Dedifferentiated amniotic fluid mesenchymal stem cell (primary cell): Measurements from ENCODE around the gene TPO.
"Not testable (repeated sequence)": the region's sequence is repeated elsewhere in the genome, so short reads cannot be mapped to it uniquely, and the experiment has no call there.

ENCODE experiments used
- DNase-seq: peaks from one replicate; pipeline ENCODE4 v3.0.0-alpha.2; 2016; ENCODE audit errors: extremely low spot score

Gene TPO

DNA sequence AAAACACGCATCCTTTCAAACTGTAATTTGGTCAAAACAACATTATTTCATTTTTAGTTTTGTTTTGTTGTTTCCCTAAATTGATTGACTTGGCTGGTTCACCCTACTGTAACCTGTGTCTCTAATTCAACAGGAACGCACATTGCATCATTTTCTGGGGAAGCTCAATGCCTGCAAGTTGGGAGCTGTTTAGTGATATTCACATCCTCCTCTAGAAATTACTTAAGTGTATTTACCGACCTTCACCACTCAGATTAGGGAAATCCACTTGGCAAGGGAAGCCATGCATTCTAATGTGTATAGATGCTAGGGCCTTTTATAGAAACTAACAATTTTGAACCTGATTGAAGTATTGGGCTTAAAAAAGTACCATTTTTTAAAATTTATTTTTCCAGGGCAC is 7.3 kb upstream of the TPO start:
- no peak for DNase-seq

- DNase-seq = no peak
These were observed 6.8 kb upstream of the TPO start for GRCh38 chr2:1406434-1406833.

- no peak for DNase-seq
These were observed 5.2 kb upstream of the TPO start for GRCh38 chr2:1407950-1408675.

GRCh38 chr2:1414121-1414520 is 858 bp downstream of the TPO start:
- DNase-seq = no peak

DNA sequence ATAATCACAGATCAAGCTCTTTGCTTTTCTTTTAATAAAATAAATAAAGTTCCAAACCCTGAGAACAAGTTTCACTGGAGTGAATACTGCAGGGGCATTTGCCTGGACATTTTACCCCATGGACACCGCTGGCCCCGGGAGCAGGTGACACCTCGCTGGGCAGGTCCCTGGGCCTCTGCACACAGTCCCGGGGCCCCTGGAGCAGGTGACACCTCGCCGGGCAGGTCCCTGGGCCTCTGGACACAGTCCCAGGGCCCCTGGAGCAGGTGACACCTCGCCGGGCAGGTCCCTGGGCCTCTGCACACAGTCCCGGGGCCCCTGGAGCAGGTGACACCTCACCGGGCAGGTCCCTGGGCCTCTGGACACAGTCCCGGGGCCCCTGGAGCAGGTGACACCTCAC is 1.6 kb downstream of the TPO start:
- DNase-seq = not testable (repeated sequence)

- no peak for DNase-seq
These were observed 2.2 kb downstream of the TPO start for GRCh38 chr2:1415501-1415900.

DNA sequence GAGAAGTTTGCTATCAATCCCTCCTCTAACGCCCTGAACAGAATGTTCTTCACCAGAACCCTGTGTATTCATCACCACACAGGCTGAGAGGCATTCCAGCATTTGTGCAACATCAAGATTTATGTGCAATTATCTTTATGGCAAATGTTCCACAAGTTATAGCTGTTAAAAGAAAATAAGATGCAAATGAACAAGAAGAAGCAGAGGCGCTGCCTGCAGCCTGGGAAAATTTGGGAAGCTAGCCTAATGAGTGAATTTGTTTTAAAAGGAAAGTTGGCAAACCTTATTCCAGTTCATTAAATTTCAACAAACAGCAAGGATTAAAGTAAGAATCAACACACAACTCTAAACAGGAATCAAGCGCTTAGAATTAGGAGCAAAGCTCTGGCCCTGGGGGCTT is 5.3 kb downstream of the TPO start:
- DNase-seq = no peak

DNA sequence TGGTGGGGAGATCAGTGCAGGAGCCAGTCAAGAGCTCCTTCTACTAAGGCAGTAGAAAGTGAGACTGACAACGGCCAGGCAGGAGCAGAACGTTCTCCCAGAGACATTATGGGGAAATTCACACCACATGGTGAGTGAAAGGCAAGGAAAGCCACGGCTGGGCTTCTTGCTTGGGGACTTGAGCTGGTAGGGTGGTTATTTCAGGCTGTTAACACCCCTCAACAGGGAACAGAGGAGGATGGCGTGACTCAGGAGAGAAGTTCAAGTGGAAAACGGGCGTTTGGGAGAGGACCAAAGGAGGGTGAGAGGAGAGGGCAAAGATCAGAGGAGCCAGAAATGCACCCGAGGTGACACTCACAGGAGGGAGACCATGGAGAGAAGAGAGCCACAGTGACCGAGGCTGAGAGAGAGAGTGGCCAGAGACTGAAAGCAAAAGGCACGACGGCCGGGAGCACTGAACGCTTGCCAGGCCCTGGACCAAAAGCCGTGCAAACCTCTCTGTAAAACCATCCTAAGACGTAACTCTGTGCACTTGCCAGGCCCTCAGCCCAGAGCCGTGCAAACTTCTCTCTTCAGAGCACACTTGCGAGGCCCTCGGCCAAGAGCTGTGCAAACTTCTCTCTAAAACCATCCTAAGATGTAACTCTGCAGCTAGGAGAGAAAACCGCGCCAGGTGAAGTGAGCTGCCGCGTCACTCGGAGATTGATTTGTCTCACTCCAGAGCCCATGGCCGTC is 7.7 kb downstream of the TPO start:
- DNase-seq = no peak

DNA sequence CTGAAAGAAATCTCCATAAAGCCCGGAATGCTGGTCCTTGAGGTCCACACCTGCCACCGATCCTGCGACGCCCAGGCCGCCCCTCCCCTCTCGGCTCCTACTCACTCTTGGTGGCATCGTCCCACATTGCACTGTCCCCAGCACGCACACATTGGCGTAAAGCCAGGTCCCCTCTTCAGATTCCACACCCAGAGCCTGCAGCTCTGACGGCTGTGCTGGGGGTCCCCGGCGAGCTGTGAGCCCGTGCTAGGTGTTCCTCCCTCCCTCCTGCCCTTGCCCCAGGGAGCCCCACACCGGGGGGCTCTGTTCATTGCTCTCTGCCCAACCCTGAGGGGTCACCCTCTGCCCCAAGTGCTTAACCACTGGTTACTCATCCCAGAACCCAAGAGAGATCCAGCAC is 8.5 kb downstream of the TPO start:
- no peak for DNase-seq

- no peak for DNase-seq
These were observed 8.9 kb downstream of the TPO start for GRCh38 chr2:1422131-1422530.

DNA sequence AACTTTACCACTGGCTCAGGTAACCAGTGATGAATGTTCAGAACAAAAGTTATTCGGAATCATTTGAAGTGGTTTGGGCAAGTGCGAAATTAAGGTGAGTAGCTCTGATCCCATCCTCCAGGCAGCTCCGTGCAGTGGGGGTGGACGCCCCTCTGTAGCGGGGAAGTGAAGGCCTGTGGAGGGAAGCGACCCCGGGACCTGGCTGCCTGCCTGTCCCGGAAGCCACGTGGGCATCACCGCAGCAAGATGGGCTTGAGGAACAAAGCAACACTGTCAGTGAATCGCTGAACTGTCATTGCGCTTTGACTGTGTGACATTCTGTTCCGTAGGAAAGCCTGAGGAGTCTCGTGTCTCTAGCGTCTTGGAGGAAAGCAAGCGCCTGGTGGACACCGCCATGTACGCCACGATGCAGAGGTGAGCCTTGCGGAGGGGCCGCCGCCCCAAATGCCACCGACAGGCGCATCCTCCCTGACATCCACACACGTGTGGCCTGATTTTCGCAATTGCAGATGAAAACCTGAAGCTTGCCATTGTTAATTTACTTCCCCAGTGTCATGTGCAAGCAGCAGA is 9.5 kb downstream of the TPO start:
- no peak for DNase-seq

DNA sequence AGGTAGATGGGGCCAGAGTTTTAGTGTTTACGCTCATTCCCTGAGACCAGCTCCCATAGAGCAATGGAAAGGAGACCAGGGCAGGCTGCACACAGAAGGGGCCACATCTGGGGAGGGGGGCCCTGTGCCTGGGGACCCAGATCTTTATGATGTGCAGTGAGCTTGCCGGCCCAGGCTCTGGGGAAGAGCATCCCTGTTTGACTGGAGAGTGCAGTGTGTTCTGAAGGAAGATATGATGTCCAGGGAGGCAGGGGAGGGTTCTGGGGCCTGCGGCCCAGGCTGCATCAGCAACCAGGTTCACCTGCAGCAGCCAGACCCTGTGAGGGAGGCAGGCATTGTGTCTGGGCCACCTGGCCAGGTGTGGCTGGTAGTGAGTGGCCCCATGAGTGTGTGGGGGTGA is 13.8 kb downstream of the TPO start:
- no peak for DNase-seq

- no peak for DNase-seq
These were observed 16.6 kb downstream of the TPO start for GRCh38 chr2:1429895-1430294.

GRCh38 chr2:1430491-1430890 is 17.2 kb downstream of the TPO start:
- DNase-seq = no peak

GRCh38 chr2:1431886-1432400 is 18.7 kb downstream of the TPO start:
- DNase-seq = no peak

GRCh38 chr2:1432726-1433125 is 19.5 kb downstream of the TPO start:
- no peak for DNase-seq

DNA sequence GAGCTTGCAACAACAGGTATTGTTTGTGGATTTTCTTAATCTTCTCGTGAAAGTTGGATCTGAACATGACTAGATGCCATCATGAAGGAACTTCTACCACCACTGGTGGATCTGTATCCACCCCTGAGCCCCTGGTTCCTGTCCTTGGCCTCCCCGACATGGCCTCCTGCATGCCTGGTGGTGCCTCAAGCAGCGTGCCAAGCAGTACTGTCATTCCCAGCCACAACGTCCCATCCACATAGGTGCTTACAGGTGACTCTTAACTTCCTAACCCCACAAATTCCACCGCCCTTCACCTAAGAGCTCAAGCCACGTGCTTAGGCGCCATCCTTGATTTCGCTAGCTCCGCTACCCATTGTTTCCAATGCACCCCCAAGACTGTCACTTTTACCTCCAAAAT is 23.1 kb downstream of the TPO start:
- DNase-seq = no peak

- no peak for DNase-seq
These were observed 23.8 kb downstream of the TPO start for GRCh38 chr2:1437101-1437500.

DNA sequence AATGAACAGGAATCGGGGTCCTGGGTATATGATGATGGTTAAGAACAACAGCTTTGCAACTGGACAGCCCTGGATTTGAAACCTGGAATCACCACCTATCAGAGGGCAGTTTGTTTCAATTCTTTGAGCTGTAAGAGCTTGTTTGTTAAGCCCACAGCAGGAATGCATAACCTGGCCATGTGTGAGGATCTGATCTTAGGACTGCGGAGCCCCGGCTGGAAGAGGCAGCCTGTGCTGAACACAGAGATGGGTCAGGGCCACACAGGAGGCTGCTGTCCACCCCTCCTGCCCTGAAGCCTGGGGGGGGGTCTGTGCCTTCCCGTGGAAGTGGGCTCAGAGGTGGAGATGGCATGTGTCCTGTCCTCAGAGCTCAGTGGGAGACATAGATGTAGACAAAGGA is 24.3 kb downstream of the TPO start:
- DNase-seq = no peak

GRCh38 chr2:1438972-1439371 is 25.7 kb downstream of the TPO start:
- DNase-seq = no peak

DNA sequence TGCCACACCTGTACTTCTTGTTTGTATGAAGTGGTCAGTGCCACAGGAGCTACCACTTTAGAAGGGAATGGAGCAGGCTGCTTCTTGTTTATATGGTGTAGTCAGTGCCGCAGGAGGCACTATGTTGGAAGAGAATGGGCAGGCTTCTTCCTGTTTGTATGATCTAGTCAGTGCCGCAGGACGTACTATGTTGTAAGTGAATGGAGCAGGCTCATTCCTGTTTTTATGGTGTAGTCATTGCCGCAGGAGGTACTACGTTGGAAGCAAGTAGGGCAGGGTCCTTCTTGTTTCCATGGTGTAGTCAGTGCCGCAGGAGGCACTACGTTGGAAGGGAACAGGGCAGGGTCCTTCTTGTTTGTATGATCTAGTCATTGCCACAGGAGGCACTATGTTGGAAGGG is 27.3 kb downstream of the TPO start:
- DNase-seq = no peak

DNA sequence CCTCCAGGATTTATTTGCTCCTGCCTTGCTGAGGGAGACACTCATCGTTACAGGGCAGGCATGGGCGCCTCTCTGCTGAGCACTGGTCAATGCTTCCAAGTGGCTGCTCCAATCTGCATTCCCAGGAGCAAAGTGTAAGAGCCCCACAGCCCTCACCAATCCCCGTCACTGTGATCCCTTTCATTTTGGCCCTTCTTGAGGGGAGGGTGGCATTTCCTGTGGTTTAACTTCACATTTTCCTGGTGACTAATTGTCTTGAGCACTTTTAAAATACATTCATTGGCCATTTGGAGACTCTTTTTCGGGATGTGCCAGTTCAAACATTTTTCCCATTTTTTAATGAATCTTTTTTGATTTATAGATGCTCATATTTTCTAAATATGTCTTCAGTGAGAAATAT is 33.0 kb downstream of the TPO start:
- no peak for DNase-seq

- no peak for DNase-seq
These were observed 34.7 kb downstream of the TPO start for GRCh38 chr2:1448009-1448408.
